HCT116 (cell line): Measurements from ENCODE around the gene NCKAP5.

Experiments used
- EZH2 ChIP-seq: fragments of 200-600 bp; sonication (generic); IDR thresholded peaks from 2 replicates; pipeline ENCODE4 v1.6.1; 2017; ENCODE audit warnings: antibody characterized with exemption, mixed run types
- FOSL1 ChIP-seq: IDR thresholded peaks from 2 replicates; pipeline ENCODE4 v1.6.1; 2012; ENCODE audit warnings: low read depth
- JUND ChIP-seq: IDR thresholded peaks from 2 replicates; pipeline ENCODE4 v1.6.1; 2012
- POLR2A ChIP-seq: IDR thresholded peaks from 2 replicates; pipeline ENCODE4 v1.7.0; 2011; ENCODE audit warnings: borderline replicate concordance; ENCODE audit not compliant: insufficient read depth, insufficient read length; ENCODE audit errors: extremely low read depth
- POLR2AphosphoS5 ChIP-seq: IDR thresholded peaks from 2 replicates; pipeline ENCODE4 v1.6.1; 2011; ENCODE audit warnings: mild to moderate bottlenecking, low read depth, low read length, moderate library complexity
- REST ChIP-seq: IDR thresholded peaks from 2 replicates; pipeline ENCODE4 v1.6.1; 2012; ENCODE audit warnings: low read depth
- SRF ChIP-seq: IDR thresholded peaks from 2 replicates; pipeline ENCODE4 v1.6.1; 2012; ENCODE audit warnings: low read depth
- ZNF274 ChIP-seq: fragments of 200-500 bp; sonication (Bioruptor generic); IDR thresholded peaks from 2 replicates; pipeline ENCODE4 v1.6.1; 2014; ENCODE audit warnings: mild to moderate bottlenecking, low read depth, low read length, inconsistent platforms
- TF ChIP-seq, protein P1 (sequence below), 3 experiments: fragments of 200-600 bp in 1 of 3; sonication (generic) in 1 of 3; IDR thresholded peaks in 2 of 3; conservative IDR thresholded peaks in 1 of 3; 2 replicates each; pipeline ENCODE4 v1.5.1; 2012 to 2017; ENCODE audit warnings: low read depth in 2 of 3, low read length in 2 of 3, antibody characterized with exemption in 1 of 3, borderline replicate concordance in 1 of 3, control low read depth in 1 of 3, mild to moderate bottlenecking in 1 of 3, mixed read lengths in 1 of 3, mixed run types in 1 of 3, moderate library complexity in 1 of 3; ENCODE audit not compliant: insufficient read depth in 1 of 3

DNA sequence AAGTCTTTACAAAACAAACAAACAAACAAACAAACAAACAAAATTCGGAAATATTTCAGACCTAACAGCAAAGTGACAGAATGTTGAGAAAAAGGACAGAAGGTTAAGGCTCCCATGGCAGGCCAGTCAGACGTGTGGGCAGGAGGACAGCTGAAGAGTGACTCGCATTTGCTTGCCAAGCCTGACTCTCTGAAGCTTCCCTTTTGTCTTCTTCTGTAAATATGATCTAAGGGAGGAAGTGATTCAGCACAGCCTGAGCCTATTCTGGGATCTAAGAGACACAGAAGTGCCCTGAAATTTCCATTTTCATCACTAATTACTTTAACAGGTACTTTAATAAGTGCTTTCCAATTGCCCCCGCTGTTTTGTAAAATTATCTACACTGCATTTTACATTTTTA, 764.2 kb downstream of the NCKAP5 start:
- TF ChIP-seq POLR2AphosphoS5 (no peak), EZH2 (no peak), JUND (no peak), ZNF274 (no peak), REST (no peak), FOSL1 (no peak), SRF (no peak), POLR2A (no peak)
- TF ChIP-seq, protein P1, sequence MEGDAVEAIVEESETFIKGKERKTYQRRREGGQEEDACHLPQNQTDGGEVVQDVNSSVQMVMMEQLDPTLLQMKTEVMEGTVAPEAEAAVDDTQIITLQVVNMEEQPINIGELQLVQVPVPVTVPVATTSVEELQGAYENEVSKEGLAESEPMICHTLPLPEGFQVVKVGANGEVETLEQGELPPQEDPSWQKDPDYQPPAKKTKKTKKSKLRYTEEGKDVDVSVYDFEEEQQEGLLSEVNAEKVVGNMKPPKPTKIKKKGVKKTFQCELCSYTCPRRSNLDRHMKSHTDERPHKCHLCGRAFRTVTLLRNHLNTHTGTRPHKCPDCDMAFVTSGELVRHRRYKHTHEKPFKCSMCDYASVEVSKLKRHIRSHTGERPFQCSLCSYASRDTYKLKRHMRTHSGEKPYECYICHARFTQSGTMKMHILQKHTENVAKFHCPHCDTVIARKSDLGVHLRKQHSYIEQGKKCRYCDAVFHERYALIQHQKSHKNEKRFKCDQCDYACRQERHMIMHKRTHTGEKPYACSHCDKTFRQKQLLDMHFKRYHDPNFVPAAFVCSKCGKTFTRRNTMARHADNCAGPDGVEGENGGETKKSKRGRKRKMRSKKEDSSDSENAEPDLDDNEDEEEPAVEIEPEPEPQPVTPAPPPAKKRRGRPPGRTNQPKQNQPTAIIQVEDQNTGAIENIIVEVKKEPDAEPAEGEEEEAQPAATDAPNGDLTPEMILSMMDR (IDR thresholded peaks at IDR 0.05 in 2 of 3, conservative IDR thresholded peaks at IDR 0.05 in 1 of 3; ENCODE audit: borderline replicate concordance in 1 of 3, insufficient read depth in 1 of 3, low read depth in 2 of 3, low read length in 2 of 3), result no peak
